GM12878 (cell line): ENCODE measurements around the gene PRR18. TPM values are rescaled to one million over a fixed set of nuclear protein-coding genes. Genes with fewer than 3 reads are reported as not detected.
A peak's percentile ranks its signal among the peaks of the same experiment; 100 is the strongest.

Source experiments
- ATAC-seq: fragments of 200-7000 bp; cut with Tn5 transposase; 3 replicates; pipeline ENCODE4 v1.9.1; 2020; ENCODE audit warnings: mild to moderate bottlenecking, moderate library complexity
- BruUV-seq: library from RNA; stranded (reverse); fragments of 400-500 nt; replicated peaks from 2 replicates; lab custom pipeline; 2021; lab: Mats Ljungman, UMichigan
- CTCF ChIA-PET: fragments of 300-600 bp; sonication (Branson Sonifier 250); formaldehyde crosslinking; extraction: SDS; loops from one replicate; lab custom pipeline; 2021; ENCODE audit warnings: inconsistent platforms; lab: Yijun Ruan, JAX
- POLR2A ChIA-PET: fragments of 350-600 bp; formaldehyde crosslinking; extraction: SDS; loops from one replicate; lab custom pipeline; 2021; ENCODE audit warnings: inconsistent platforms; lab: Charles Lee
- RAD21 ChIA-PET: fragments of 300-600 bp; sonication (Branson Sonifier 250); formaldehyde crosslinking; loops from one replicate; lab custom pipeline; 2023; ENCODE audit warnings: antibody characterized with exemption; ENCODE audit not compliant: unreplicated experiment; lab: Charles Lee
- SMC1A ChIA-PET: fragments of 300-600 bp; sonication (Branson Sonifier 250); formaldehyde crosslinking; loops from one replicate; lab custom pipeline; 2023; ENCODE audit not compliant: unreplicated experiment, uncharacterized antibody; lab: Charles Lee
- DNase-seq: peaks from one replicate; pipeline ENCODE4 v3.0.0-alpha.2; 2011; ENCODE audit warnings: low read depth, low spot score
- FAIRE-seq: peaks from 3 replicates; lab custom pipeline; 2011; peaks lifted over from hg19 to GRCh38; lab: Jason Lieb, UNC
- H2AFZ ChIP-seq: 2 replicates; pipeline ENCODE4 v1.6.0; 2011; ENCODE audit warnings: low read depth, low read length, control low read depth; ENCODE audit not compliant: control insufficient read depth
- H3K27ac ChIP-seq: 2 replicates; pipeline ENCODE4 v1.5.1; 2011; ENCODE audit warnings: control low read depth; ENCODE audit not compliant: control insufficient read depth, insufficient read depth
- H3K27me3 ChIP-seq, 2 experiments: replicated peaks in 1 of 2; 2 replicates each; pipeline versions ENCODE4 v1.6.0 to v1.6.1; 2011; ENCODE audit warnings: low read length in 1 of 2; ENCODE audit not compliant: control insufficient read depth in 2 of 2, insufficient read depth in 2 of 2
- H3K36me3 ChIP-seq, 2 experiments: 2 replicates each; pipeline ENCODE4 v1.5.1; 2011; ENCODE audit warnings: low read length in 1 of 2; ENCODE audit not compliant: control insufficient read depth in 2 of 2, insufficient read depth in 2 of 2
- H3K4me1 ChIP-seq: 2 replicates; pipeline ENCODE4 v1.6.1; 2011; ENCODE audit warnings: mild to moderate bottlenecking, low read length, moderate library complexity, mixed read lengths; ENCODE audit not compliant: control insufficient read depth, insufficient read depth
- H3K4me2 ChIP-seq: 2 replicates; pipeline ENCODE4 v1.6.0; 2011; ENCODE audit warnings: control low read depth; ENCODE audit not compliant: control insufficient read depth, insufficient read depth
- H3K4me3 ChIP-seq: fragments of 200-600 bp; sonication (generic); 2 replicates; pipeline ENCODE4 v1.5.1; 2016
- H3K79me2 ChIP-seq: 2 replicates; pipeline ENCODE4 v1.6.0; 2011; ENCODE audit warnings: low read length; ENCODE audit not compliant: control insufficient read depth, insufficient read depth
- H3K9ac ChIP-seq: 2 replicates; pipeline ENCODE4 v1.8.0; 2011; ENCODE audit warnings: low read length, control low read depth, mixed read lengths; ENCODE audit not compliant: control insufficient read depth, insufficient read depth
- H3K9me3 ChIP-seq: replicated peaks from 3 replicates; pipeline ENCODE4 v1.5.1; 2011; ENCODE audit warnings: mild to moderate bottlenecking, low read length; ENCODE audit not compliant: control insufficient read depth, insufficient read depth
- H4K20me1 ChIP-seq: 2 replicates; pipeline ENCODE4 v1.6.0; 2011; ENCODE audit not compliant: control insufficient read depth, insufficient read depth
- ATF3 ChIP-seq: IDR thresholded peaks from 2 replicates; pipeline ENCODE4 v1.6.1; 2011; ENCODE audit warnings: low read depth, mild to moderate bottlenecking, low read length, moderate library complexity, borderline replicate concordance; ENCODE audit errors: extremely low read depth
- BHLHE40 ChIP-seq, 2 experiments: fragments of 450-650 bp in 1 of 2; IDR thresholded peaks; 2 replicates each; pipeline ENCODE4 v1.6.1; 2011 to 2017; ENCODE audit warnings: low read depth in 2 of 2, borderline replicate concordance in 1 of 2, improper control_type of control experiment in 1 of 2, low read length in 1 of 2, mild to moderate bottlenecking in 1 of 2
- GATAD2B ChIP-seq: fragments of 450-650 bp; conservative IDR thresholded peaks from 2 replicates; pipeline ENCODE4 v1.6.1; 2017; ENCODE audit warnings: low read depth, mild to moderate bottlenecking, moderate library complexity
- IKZF1 ChIP-seq: fragments of 450-650 bp; conservative IDR thresholded peaks from 2 replicates; pipeline ENCODE4 v1.6.1; 2017; ENCODE audit warnings: antibody characterized with exemption, mild to moderate bottlenecking
- LARP7 ChIP-seq: fragments of 450-650 bp; IDR thresholded peaks from 2 replicates; pipeline ENCODE4 v1.6.1; 2017; ENCODE audit warnings: mild to moderate bottlenecking
- MEF2A ChIP-seq: IDR thresholded peaks from 2 replicates; pipeline ENCODE4 v1.6.1; 2011; ENCODE audit warnings: low read depth, mild to moderate bottlenecking, low read length, moderate library complexity; ENCODE audit not compliant: insufficient read depth
- POLR2A ChIP-seq: IDR thresholded peaks from 2 replicates; pipeline ENCODE4 v1.6.1; 2011; ENCODE audit warnings: low read depth, mild to moderate bottlenecking, low read length
- WGBS: methylation state at CpG from one replicate; pipeline ENCODE4 v1.1.6; 2016; ENCODE audit warnings: low lambda C conversion rate; ENCODE audit not compliant: insufficient replicate concordance, insufficient coverage; ENCODE audit errors: missing lambda C conversion rate; 5-methylcytosine and 5-hydroxymethylcytosine counted together
- in situ Hi-C: fragments of 300-500 bp; cut with MboI; formaldehyde crosslinking; loops from 9 replicates; pipeline ENCODE4 v1.14.3; 2018; ENCODE audit warnings: mixed read lengths
- intact Hi-C: fragments of 100-400 bp; cut with micrococcal nuclease; formaldehyde crosslinking; loops from one replicate; pipeline ENCODE4 v1.14.2; 2022; ENCODE audit not compliant: unreplicated experiment
- polyA plus RNA-seq, 11 experiments: library from polyadenylated mRNA; depleted of rRNA in 4 of 11; unstranded in 6 of 11; stranded (reverse) in 5 of 11; fragments of >200 nt; fragmentation: Nextera tagmentation in 4 of 11; fragmentation: Illumina TruSeq in 1 of 11; extraction: Ambion mirVana in 4 of 11; extraction: Trizol in 1 of 11; gene quantifications; 1 replicate in 1 of 11; 2 replicates in 10 of 11; pipeline versions ENCODE4 v1.2.1 to v1.2.3, GENCODE V29; 2011 to 2016; ENCODE audit warnings: inconsistent platforms in 2 of 11, missing spikeins in 2 of 11, low read depth in 1 of 11
- total RNA-seq, 4 experiments: library from RNA; depleted of rRNA in 3 of 4; stranded (reverse); fragments of >200 nt in 3 of 4; fragmentation: Illumina TruSeq in 1 of 4; extraction: Trizol in 1 of 4; gene quantifications; 2 replicates each; pipeline versions ENCODE4 v1.2.1 to v1.2.3, GENCODE V29; 2013 to 2021
- TF ChIP-seq, protein P1 (sequence below): fragments of 450-650 bp; IDR thresholded peaks from 2 replicates; pipeline ENCODE4 v1.6.1; 2017; ENCODE audit warnings: mild to moderate bottlenecking, moderate library complexity

Gene PRR18
- total and polyA plus RNA-seq, 10 of the 15 experiments (the other 5 are each of a cell fraction or from before 2014, with no cell fraction given) = 0.13 to 8.2 (median 1.6) TPM

- Histone ChIP-seq H2AFZ (peak overlapping the region; percentile 45), H3K36me3 (no peaks in the 10 kb centered on the region), H3K9ac (peak overlapping the region; percentile 70), H3K4me2 (peak overlapping the region; percentile 81), H3K4me3 (peak overlapping the region; percentile 67), H3K9me3 (no peaks in the 10 kb centered on the region), H3K27ac (peak overlapping the region; percentile 22; the same call in 1 of the 2 replicates), H3K27me3 (no peaks in the 10 kb centered on the region; a peak in 2 of 4 replicates), H3K4me1 (no peaks in the 10 kb centered on the region), H3K79me2 (peaks cover 5% of the 10 kb centered on the region), H4K20me1 (no peaks in the 10 kb centered on the region)
- intact Hi-C loops (loop anchor here (1.0 kb wide), 2 partner anchors 32 to 35 kb away; partner anchors contain the start of gene SFT2D1), in situ Hi-C loops (no loop called here)
- ChIA-PET RAD21 (interaction anchor here (0.6 to 6.7 kb wide), 6 partner anchors 26 to 74 kb away, joined by 3 to 60 read pairs (median 6); no protein-coding TSS in a partner anchor), SMC1A (interaction anchor here (4.9 to 5.2 kb wide), 2 partner anchors 12 to 27 kb away, joined by 24 to 29 read pairs; no protein-coding TSS in a partner anchor), POLR2A (interaction anchor here (1.1 to 1.5 kb wide), 3 partner anchors 13 to 93 kb away, joined by 3 to 4 read pairs (median 3); no protein-coding TSS in a partner anchor), CTCF (interaction anchor here (8.3 to 11.5 kb wide), 2 partner anchors 26 to 92 kb away, joined by 58 to 317 read pairs; no protein-coding TSS in a partner anchor)
- TF ChIP-seq BHLHE40 (IDR thresholded peaks at IDR 0.05; ENCODE audit: borderline replicate concordance in 1 of 2, low read depth in 2 of 2, low read length in 1 of 2) (peak in 1 of 2 experiments; percentile 60; a peak in 2 of 4 replicates), POLR2A (peak; percentile 32; the same call in 1 of the 2 replicates), GATAD2B (peak; percentile 55; the same call in 1 of the 2 replicates), ATF3 (no peak), LARP7 (no peak; the same call in 1 of the 2 replicates), IKZF1 (peak; percentile 70), MEF2A (no peak)
- TF ChIP-seq, protein P1, sequence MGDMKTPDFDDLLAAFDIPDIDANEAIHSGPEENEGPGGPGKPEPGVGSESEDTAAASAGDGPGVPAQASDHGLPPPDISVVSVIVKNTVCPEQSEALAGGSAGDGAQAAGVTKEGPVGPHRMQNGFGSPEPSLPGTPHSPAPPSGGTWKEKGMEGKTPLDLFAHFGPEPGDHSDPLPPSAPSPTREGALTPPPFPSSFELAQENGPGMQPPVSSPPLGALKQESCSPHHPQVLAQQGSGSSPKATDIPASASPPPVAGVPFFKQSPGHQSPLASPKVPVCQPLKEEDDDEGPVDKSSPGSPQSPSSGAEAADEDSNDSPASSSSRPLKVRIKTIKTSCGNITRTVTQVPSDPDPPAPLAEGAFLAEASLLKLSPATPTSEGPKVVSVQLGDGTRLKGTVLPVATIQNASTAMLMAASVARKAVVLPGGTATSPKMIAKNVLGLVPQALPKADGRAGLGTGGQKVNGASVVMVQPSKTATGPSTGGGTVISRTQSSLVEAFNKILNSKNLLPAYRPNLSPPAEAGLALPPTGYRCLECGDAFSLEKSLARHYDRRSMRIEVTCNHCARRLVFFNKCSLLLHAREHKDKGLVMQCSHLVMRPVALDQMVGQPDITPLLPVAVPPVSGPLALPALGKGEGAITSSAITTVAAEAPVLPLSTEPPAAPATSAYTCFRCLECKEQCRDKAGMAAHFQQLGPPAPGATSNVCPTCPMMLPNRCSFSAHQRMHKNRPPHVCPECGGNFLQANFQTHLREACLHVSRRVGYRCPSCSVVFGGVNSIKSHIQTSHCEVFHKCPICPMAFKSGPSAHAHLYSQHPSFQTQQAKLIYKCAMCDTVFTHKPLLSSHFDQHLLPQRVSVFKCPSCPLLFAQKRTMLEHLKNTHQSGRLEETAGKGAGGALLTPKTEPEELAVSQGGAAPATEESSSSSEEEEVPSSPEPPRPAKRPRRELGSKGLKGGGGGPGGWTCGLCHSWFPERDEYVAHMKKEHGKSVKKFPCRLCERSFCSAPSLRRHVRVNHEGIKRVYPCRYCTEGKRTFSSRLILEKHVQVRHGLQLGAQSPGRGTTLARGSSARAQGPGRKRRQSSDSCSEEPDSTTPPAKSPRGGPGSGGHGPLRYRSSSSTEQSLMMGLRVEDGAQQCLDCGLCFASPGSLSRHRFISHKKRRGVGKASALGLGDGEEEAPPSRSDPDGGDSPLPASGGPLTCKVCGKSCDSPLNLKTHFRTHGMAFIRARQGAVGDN = peak; percentile 82
- peak; percentile 58 for ATAC-seq
- no TSS peak for BruUV-seq
- 3% methylated on average over 60 of the region's 115 CpGs for WGBS
- FAIRE-seq = no peak
- DNase-seq = no peak
These were observed 835 bp downstream of the PRR18 start for GRCh38 chr6:166307082-166308032.
